NCI-H2029 (cell line): ENCODE results near the gene SP110.
A peak's percentile ranks its signal among the peaks of the same experiment; 100 is the strongest.

ENCODE experiments used
- DNase-seq: peaks from one replicate; lab custom pipeline; 2025; lab: John Stamatoyannopoulos, UW

SP110 gene

GRCh38 chr2:230219419-230220331, at the start of gene SP110:
Gene SP110 (minus strand): TSS chr2:230219984. CDS start chr2:230216927, 3,057 bp downstream.
- peak; percentile 68 for DNase-seq

DNA sequence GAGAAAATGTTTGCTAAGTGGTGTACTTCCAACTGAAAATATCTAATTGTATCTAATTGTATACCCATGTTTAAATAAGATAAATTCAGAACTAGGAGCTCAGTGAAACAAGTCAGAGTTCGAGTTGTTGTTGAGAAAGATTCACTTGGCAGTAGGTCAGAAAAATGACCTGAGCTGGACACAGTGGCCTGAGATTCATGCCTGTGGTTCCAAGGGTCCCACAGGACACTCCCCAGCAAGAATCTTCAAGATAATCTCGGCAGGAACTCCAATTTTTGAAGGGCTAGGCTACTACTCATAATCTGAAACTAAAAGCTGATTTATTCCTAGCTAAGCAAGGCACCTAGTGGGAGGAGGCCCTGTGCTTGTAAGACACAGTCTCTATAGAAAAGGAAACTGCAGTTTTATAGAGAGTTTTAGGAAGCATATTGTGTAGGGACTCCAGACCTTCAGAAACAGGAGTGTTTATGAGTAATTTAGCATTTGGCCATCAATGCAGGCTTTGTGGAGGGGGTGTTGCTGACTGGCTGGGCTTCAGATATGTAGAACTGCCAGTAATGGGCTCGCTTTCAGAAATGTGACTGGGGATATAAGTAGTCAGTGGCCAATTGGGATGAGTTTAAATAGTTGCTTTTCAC, 48.9 kb upstream of the SP110 start:
- DNase-seq, result no peak

GRCh38 chr2:230267556-230267955, 47.8 kb upstream of the SP110 start:
- no peak for DNase-seq

- DNase-seq, result no peak
These were observed 47.3 kb upstream of the SP110 start for GRCh38 chr2:230267059-230267458.

- no peak for DNase-seq
These were observed 46.9 kb upstream of the SP110 start for GRCh38 chr2:230266638-230267037.

GRCh38 chr2:230264945-230265344, 45.2 kb upstream of the SP110 start:
- DNase-seq, result peak; percentile 1

DNA sequence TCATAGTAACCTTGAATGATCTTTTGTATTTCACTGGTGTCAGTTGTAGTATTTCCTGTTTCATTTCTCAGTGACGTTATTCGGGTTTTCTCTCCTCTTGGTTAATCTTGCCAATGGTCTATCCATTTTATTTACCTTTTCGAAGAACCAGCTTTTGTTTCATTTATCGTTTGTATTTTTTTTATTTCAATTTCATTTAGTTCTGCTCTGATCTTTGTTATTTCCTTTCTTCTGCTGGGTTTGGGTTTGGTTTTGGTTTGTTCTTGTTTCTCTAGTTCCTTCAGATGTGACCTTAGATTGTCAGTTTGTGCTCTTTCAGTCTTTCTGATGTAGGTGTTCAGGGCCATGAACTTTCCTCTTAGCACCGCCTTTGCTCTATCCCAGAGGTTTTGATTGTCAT, 42.5 kb upstream of the SP110 start:
- DNase-seq, result no peak

- DNase-seq, result no peak
These were observed 38.7 kb upstream of the SP110 start for GRCh38 chr2:230258483-230258882.

DNA sequence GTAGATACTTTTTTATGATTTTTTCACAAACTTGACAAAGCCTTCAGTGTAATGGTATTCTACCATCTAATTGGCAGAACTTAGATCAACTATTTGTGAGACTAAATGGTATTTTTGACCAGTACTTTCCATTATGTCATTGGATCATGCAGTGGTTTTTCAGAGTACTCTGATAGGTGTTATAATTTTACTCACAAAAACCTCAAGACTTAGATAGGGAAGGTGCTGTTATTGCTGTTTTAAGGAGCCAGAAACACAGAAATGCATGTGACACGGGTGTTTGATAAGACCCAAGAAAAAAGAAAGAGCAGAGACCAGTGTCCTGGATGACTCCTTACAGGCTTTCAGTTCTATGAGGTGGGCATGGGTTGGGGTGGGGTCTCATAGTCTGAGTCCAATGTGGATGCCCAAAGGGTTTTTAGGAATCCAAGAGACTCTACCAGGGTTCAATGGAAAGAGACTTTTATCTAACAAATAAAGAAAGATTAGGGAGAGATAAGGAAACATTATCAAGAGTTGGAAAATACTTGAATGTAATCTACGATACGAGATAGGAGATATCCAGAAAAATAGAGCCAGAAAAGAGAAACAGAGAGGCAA, 37.0 kb upstream of the SP110 start:
- no peak for DNase-seq

DNA sequence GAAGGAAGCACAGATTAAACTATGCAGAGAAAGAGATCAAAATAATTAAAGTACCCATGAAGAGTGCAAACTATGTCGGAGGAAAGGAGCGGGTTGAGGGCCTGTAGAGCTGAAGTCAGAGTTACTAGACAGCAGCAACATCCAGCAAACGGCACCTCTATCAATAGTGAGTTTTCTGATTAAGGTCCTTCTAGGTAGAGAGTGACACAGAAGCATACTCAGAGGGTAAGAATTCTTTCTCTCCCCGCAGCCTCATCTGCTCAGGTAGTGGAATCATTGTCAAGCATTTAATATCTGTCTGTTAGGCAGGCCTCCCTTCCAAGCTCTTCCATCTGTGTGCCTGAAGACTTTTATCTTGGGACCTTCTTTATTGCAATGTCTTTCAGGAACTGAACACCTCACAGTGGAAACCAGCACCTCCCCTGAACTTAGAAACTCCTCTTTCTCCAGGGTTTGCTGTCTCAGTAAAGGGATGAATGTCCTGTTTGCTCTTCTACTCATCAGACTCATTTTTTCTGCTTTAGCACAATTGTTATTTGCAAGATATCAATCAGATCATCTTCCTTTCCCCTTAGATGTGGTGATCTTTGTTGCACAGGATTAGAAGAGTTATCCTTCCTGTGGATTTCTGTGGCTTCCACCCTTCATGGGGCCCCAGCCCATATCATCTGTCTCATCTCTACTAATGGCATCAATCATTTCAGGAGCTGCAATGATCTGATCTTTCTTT, 34.5 kb upstream of the SP110 start:
- no peak for DNase-seq

DNA sequence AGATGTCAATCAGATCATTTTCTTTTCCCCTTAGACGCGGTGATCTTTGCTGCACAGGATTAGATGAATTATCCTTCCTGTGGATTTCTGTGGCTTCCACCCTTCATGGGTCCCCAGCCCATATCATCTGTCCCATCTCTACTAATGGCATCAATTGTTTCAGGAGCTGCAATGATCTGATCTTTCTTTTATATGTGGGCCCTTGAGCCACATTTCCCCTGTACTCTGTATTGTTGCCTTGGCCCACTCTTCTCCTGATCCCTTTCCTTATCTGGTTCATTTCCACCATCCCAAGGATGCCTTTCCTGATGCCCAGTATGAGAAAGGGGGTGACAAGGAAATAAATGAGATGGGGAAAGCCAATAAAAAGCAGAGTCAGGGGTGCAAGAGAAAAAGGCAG, 30.4 kb upstream of the SP110 start:
- no peak for DNase-seq

DNA sequence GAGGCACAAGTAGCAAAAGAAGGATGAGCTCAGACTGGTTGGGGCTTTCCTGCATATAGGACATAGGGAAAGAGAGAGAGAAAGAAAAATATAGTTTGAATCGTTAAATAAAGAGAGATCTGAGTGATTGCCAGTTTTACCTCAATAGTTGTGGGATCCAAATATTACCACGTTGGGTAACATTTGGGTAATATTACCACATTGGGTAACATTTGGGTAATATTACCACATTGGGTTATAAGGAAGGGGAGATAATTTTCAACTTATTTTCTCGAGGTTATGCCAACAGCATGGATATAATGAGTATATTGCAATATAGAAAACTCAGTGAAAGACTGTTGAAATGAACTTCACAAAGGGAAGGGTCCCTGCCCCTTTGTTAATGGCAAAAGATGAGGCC, 26.4 kb upstream of the SP110 start:
- DNase-seq, result no peak

GRCh38 chr2:230244211-230244610, 24.4 kb upstream of the SP110 start:
- DNase-seq, result no peak

DNA sequence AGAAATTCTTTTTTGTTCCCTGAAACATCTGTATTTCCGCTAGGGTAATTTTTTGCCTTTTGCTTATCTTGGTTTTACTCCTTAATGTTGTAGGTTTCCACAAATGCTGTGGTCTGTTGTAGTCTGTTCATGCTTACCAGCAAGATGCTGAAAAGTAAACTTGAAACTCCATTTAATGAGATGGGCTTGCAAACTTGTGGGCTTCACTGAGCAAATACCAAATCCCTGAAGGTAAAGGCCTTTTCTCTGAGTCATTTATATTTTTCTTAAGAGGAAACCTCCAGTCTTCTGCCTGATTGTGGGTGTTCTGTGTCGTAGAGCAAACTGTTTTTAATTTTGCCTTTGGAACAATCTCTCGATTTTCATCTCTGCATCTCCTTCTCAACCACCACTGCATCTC, 15.1 kb upstream of the SP110 start:
- no peak for DNase-seq

- DNase-seq, result no peak
These were observed 14.4 kb upstream of the SP110 start for GRCh38 chr2:230234122-230234722.

DNA sequence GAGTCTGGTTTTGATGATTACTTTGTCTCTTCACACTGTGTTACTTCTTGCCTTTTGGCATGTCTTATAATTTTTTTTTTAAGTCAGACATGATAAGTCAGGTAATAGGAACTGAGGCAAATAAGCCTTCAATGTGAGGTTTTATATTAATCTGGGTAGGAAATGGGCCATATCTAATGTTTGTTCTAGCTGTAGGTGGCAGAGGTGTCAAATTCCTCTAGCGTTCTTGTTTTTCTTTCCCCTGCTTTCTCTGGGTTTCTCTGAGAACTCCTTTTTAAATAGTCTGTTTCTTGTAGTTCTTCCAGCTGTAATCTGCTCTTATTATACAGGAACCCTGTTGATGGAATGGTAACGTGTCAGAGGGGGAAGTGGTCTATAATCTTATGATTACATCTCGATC, 11.5 kb upstream of the SP110 start:
- no peak for DNase-seq

GRCh38 chr2:230230496-230231200, 10.9 kb upstream of the SP110 start:
- no peak for DNase-seq

DNA sequence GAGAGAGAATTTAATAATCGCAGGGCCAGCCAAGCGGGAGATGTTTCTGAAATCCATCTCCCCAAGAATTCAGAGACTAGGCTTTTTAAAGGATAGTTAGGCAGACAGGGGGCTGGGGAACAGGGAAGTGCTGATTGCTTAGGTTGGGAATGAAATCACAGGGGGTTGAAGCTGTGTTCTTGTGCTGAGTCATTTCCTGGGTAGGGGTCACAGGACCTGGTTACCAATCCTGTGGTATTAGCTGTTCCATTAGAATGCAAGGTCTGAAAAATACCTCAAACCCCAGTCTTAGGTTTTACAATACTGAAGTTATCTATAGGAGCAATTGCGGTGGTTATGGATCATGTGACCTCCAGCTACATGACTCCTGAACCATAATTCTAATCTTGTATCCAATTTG, 10.3 kb upstream of the SP110 start:
- DNase-seq, result no peak

DNA sequence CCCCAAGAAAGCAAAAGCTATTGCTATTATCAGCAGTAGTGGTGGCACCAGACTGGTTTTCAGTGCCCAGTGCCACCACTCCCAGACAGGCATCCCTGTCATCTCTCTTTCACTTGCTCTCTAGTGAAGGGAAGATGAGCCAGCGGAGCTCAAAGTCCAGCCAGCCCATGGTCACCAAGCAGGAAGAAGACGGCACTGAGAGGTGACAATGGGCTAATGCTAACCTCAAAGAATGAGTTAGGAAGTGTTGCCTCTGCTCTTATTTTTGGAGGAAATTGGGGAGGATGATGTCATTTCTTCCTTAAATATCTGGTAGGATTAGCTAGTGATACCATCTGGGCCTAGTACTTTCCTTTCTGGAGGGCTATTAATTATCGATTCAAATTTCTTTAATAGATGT, 7.4 kb upstream of the SP110 start:
- DNase-seq, result no peak

DNA sequence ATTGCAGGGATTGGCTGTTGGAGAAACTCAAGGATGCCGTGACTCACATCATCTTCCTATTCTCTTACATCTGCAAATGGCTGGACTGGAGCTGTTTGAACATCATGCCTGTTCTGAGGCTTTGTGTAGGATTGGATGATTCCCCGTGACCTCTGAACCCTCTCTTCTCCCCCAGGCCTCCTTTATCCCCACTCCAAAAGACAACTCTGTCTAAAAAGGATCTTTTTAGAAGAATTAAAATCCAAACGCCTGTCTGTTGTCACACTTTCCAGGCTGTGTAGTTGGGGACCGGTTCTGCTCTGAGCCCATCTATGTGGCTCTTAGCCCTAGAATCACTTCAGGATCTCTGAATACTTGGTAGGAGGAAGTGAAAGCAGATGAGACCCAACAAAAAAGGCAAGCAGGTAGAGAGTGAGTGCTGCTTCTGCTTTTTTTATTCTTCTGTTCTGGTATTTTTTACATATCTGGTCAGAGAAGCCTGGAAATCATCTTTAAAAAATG, 6.3 kb upstream of the SP110 start:
- DNase-seq, result no peak

DNA sequence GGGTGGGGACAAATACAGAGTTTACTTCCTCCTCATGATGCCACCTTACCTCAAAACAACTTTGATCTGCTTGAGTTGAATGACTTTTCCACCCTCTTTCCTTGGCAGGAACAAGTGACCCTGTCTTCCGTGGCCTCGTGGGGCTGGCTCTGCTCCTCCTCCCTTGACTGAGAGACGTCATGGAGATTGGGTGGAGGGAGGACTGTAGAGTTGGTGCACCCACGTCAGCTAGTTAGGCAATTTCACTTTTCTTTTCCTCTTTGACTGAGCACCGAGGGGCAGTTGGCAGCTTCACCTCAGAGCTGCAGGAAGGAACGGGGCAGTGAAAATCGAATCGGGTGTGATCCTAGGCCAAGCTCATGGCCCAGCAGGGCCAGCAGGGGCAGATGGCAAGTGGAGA, 5.7 kb upstream of the SP110 start, which contains the start of gene SP140:
SP140 (plus strand) TSS at position 251 of the 400 bp plus-strand sequence; CDS start at position 360, 109 bp downstream.
- DNase-seq, result no peak
